K562 (cell line): ENCODE measurements around the gene TARBP2. TPM values are rescaled to one million over a fixed set of nuclear protein-coding genes. Genes with fewer than 3 reads are reported as not detected.
A peak's percentile ranks its signal among the peaks of the same experiment; 100 is the strongest.

ENCODE experiments used
- EGR1 ChIP-seq: fragments of 450-650 bp; conservative IDR thresholded peaks from 2 replicates; pipeline ENCODE4 v1.6.1; 2017; ENCODE audit warnings: mild to moderate bottlenecking
- KDM4B ChIP-seq, 2 experiments: fragments of 450-650 bp in 1 of 2; sonication (generic) in 1 of 2; IDR thresholded peaks; 2 replicates each; pipeline ENCODE4 v1.6.1; 2016 to 2017; ENCODE audit warnings: borderline replicate concordance in 2 of 2, antibody characterized with exemption in 1 of 2, low read depth in 1 of 2, mild to moderate bottlenecking in 1 of 2
- MGA ChIP-seq: fragments of 450-650 bp; IDR thresholded peaks from 2 replicates; pipeline ENCODE4 v1.6.1; 2016; ENCODE audit warnings: mild to moderate bottlenecking, moderate library complexity
- OTX1 ChIP-seq: fragments of 450-650 bp; formaldehyde crosslinking; IDR thresholded peaks from 2 replicates; pipeline ENCODE4 v1.4.0; 2022; ENCODE audit warnings: mild to moderate bottlenecking
- PRPF4 ChIP-seq: fragments of 200-400 bp; formaldehyde crosslinking; IDR thresholded peaks from one replicate; pipeline ENCODE4 v1.6.1; 2017; ENCODE audit warnings: low read length, low read depth, mild to moderate bottlenecking; ENCODE audit not compliant: insufficient read depth, poor library complexity, severe bottlenecking
- TFAP4 ChIP-seq: sonication (generic); formaldehyde crosslinking; IDR thresholded peaks from 2 replicates; pipeline ENCODE4 v1.8.0; 2022; ENCODE audit warnings: missing genetic modification reagents, mild to moderate bottlenecking, moderate library complexity, borderline replicate concordance
- ZBTB9 ChIP-seq: fragments of 450-650 bp; formaldehyde crosslinking; IDR thresholded peaks from 2 replicates; pipeline ENCODE4 v1.4.0; 2020; ENCODE audit warnings: mild to moderate bottlenecking, moderate library complexity
- ZNF507 ChIP-seq: conservative IDR thresholded peaks from 2 replicates; pipeline ENCODE4 v1.6.1; 2017; ENCODE audit warnings: missing genetic modification characterization, missing compliant biosample characterization
- polyA plus RNA-seq, 8 experiments: library from polyadenylated mRNA; depleted of rRNA in 4 of 8; stranded (reverse) in 5 of 8; unstranded in 3 of 8; fragments of >200 nt; fragmentation: Nextera tagmentation in 2 of 8; fragmentation: Illumina TruSeq in 1 of 8; extraction: Ambion mirVana in 2 of 8; extraction: Trizol in 1 of 8; gene quantifications; 2 replicates each; pipeline versions ENCODE4 v1.2.1 to v1.2.3, GENCODE V29; 2011 to 2014; ENCODE audit warnings: inconsistent platforms in 1 of 8, missing spikeins in 1 of 8
- total RNA-seq, 7 experiments: library from RNA; depleted of rRNA in 6 of 7; stranded (reverse); fragments of >200 nt in 6 of 7; fragmentation: Illumina TruSeq in 2 of 7; extraction: Trizol in 2 of 7; gene quantifications; 2 replicates each; pipeline versions ENCODE4 v1.2.1 to v1.2.3, GENCODE V29; 2011 to 2021; ENCODE audit warnings: low replicate concordance in 1 of 7

Gene TARBP2
- total and polyA plus RNA-seq, 9 of the 15 experiments (the other 6 are each of a cell fraction or from before 2014, with no cell fraction given), result 5.6 to 69.0 (median 44.6) TPM

GRCh38 chr12:53452159-53453077 lies 48.7 kb upstream of the TARBP2 start (continued):
- TF ChIP-seq MGA, result peak; percentile 51
- peak; percentile 86 for TF ChIP-seq PRPF4
- TF ChIP-seq OTX1 (CRISPR knock-in tag), result peak; percentile 23; the same call in 1 of the 2 replicates
- TF ChIP-seq TFAP4 (CRISPR knock-in tag), result peak; percentile 70
- TF ChIP-seq ZBTB9 (CRISPR knock-in tag), result peak; percentile 27; the same call in 1 of the 2 replicates
- TF ChIP-seq EGR1, result peak; percentile 45; the same call in 1 of the 2 replicates
- TF ChIP-seq KDM4B (IDR thresholded peaks at IDR 0.05; ENCODE audit: borderline replicate concordance in 2 of 2, low read depth in 1 of 2), result peak in 1 of 2 experiments; percentile 94; a peak in 2 of 4 replicates
- TF ChIP-seq ZNF507 (tag), result no peak
